NB4 (cell line): ENCODE data around the gene KAT6B.

Experiments
- DNase-seq: peaks from one replicate; pipeline ENCODE4 v3.0.0; 2010; ENCODE audit warnings: low read depth
- H3K4me3 ChIP-seq: one replicate; pipeline ENCODE4 v1.5.1; 2011; ENCODE audit warnings: mild to moderate bottlenecking, low read depth, low read length, moderate library complexity
- MYC ChIP-seq: IDR thresholded peaks from 2 replicates; pipeline ENCODE4 v1.6.1; 2011; ENCODE audit warnings: low read depth, low read length
- POLR2A ChIP-seq: IDR thresholded peaks from 2 replicates; pipeline ENCODE4 v1.6.1; 2011; ENCODE audit warnings: mild to moderate bottlenecking; ENCODE audit not compliant: insufficient read length; ENCODE audit errors: extremely low read depth
- TF ChIP-seq, protein P1 (sequence below): IDR thresholded peaks from one replicate; pipeline ENCODE4 v1.5.1; 2012; ENCODE audit warnings: low read depth, low read length
- TF ChIP-seq, protein P2 (sequence below): IDR thresholded peaks from 2 replicates; pipeline ENCODE4 v1.6.1; 2011; ENCODE audit warnings: low read depth, low read length

KAT6B gene

DNA sequence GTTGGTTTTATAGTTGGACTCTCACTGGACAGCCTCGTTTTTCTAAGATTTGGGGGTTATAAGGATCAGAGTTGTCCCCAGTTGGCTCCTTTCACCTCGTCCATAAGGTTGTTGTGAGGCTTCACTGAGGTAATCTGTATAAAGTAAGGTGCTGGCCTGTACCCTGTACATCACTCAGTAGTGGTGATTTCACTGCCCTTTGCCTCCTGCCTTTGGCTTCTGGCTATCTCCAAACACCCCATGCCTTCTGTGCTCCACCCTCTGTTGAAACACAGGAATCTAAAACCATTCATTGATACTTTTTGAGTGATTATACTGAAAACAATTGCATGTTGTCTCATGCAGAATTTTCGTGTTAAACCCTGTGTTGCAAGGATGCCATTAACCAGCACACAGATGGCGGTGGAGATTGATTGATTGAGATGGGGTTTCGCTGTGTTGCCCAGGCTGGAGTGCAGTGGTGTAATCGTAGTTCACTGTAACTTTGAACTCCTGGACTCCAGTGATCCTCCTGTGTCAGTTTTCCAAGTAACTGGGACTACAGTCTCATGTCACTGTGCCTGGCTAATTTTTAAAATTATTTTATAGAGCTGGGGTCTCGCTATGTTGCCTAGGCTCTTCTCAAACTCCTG, 55.0 kb downstream of the KAT6B start:
- DNase-seq, result no peak
- TF ChIP-seq, protein P1, sequence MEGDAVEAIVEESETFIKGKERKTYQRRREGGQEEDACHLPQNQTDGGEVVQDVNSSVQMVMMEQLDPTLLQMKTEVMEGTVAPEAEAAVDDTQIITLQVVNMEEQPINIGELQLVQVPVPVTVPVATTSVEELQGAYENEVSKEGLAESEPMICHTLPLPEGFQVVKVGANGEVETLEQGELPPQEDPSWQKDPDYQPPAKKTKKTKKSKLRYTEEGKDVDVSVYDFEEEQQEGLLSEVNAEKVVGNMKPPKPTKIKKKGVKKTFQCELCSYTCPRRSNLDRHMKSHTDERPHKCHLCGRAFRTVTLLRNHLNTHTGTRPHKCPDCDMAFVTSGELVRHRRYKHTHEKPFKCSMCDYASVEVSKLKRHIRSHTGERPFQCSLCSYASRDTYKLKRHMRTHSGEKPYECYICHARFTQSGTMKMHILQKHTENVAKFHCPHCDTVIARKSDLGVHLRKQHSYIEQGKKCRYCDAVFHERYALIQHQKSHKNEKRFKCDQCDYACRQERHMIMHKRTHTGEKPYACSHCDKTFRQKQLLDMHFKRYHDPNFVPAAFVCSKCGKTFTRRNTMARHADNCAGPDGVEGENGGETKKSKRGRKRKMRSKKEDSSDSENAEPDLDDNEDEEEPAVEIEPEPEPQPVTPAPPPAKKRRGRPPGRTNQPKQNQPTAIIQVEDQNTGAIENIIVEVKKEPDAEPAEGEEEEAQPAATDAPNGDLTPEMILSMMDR, result no peak
- TF ChIP-seq POLR2A, result no peak
- no peak for TF ChIP-seq MYC
- TF ChIP-seq, protein P2, sequence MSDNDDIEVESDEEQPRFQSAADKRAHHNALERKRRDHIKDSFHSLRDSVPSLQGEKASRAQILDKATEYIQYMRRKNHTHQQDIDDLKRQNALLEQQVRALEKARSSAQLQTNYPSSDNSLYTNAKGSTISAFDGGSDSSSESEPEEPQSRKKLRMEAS, result no peak
- H3K4me3 ChIP-seq, result no peak overlapping the region

DNA sequence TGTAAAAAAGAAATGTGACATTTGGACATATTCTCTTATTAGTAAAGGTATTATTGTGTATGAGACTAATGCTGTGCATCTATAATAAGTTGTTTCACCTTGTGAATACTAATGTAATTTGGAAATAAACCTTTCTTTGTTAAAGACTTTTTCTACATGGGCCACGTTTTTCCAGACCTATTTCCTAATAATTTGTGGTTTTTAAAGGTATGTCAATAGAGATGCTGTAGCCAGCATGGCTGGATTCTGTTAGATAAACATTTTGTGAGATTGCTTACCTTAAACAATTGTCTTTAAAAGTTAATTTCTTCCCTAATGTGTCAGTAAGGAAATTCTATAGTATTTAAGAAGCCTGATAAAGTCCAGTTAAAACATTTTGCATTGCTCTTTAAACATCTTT, 56.0 kb downstream of the KAT6B start:
- no peak for DNase-seq
- H3K4me3 ChIP-seq, result no peak overlapping the region
- TF ChIP-seq MYC (no peak), POLR2A (no peak)
- TF ChIP-seq, protein P2, result no peak
- TF ChIP-seq, protein P1, result no peak

DNA sequence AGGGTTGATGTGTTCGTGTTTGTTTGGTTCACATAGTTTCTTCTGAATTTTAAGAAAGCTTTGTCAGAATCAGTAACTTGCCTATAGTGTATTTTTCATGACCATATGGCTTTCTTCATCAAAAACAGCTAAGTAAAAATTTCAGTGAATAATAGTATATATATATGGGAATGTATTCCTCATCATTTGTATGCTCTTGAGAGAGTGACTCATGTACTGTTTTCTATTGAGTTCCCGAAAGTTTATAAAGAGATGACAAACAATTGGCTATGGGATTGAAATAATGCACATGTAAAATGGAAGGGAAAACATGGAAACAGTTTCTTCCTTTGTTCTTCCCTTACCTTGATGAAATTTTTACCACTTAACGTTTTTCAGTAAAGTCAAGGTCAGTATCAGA, 56.4 kb downstream of the KAT6B start:
- no peak for TF ChIP-seq MYC
- TF ChIP-seq, protein P2, result no peak
- TF ChIP-seq, protein P1, result no peak
- no peak for TF ChIP-seq POLR2A
- DNase-seq, result no peak

DNA sequence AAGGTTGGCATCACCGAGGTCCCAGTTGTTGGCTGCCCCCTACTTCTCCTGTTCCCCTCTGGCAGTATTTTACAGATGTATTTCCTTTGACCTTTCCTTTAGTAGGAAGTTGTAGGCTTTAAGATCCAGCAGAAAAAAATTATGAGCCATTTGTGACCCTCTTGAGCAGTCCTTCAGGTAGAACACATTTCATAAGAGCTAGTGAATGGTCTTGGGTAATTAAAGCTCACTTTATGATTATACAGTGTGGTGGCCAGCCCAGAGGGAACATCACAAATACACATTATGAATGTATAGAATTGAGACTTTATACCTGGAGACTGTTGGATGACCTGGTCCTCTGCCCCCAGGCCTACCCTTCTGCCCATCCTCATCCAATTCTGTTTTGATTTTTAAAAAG, 57.0 kb downstream of the KAT6B start:
- TF ChIP-seq, protein P1, result no peak
- TF ChIP-seq POLR2A, result no peak
- TF ChIP-seq, protein P2, result no peak
- TF ChIP-seq MYC, result no peak
- H3K4me3 ChIP-seq, result no peak overlapping the region
- DNase-seq, result no peak

More for the DNA sequence above, 56.4 kb downstream of the KAT6B start:
- H3K4me3 ChIP-seq, result no peak overlapping the region

DNA sequence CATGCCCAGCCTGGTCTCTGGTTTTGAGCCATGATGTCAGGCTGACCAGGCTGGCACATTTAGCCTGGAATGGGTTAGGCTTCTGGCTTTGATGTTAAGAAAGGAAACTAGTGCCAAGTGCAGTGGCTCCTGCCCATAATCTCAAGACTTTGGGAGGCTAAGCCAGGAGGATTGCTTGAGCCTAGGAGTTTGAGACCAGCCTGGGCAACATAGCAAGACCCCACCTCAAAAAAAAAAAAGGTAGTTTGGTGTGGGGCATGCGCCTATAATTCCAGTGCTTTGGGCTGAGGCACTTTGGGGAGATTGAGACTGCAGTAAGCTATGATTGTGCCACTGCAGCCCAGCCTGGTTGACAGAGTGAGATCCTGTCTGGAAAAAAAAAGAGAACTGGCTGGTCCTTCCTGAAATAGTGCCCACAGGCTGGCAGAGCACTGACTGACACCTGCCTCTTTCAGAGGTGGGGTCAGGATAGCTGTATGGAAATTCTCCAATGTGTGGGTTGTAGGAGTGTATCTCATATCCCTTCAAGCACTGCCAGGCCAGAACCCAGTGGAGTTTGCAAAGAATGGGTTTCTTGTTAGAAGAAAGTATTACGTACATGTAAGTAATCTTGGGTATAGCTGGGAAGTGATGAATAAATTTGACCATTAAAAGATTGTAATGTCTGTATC, 61.3 kb downstream of the KAT6B start:
- H3K4me3 ChIP-seq, result no peak overlapping the region
- no peak for DNase-seq
- TF ChIP-seq, protein P2, result no peak
- TF ChIP-seq POLR2A (no peak), MYC (no peak)
- TF ChIP-seq, protein P1, result no peak
